HG02870 (cell line): ENCODE measurements around the gene SART1.
"Not testable (repeated sequence)": the region's sequence is repeated elsewhere in the genome, so short reads cannot be mapped to it uniquely, and the experiment has no call there.

Source experiments
- ATAC-seq: cut with Tn5 transposase; IDR thresholded peaks from one replicate; pipeline ENCODE4 v1.9.1; 2021; ENCODE audit warnings: mild to moderate bottlenecking, moderate library complexity; ENCODE audit not compliant: unreplicated experiment

Gene SART1

GRCh38 chr11:65988791-65989592 lies 27.5 kb downstream of the SART1 start:
- peak; percentile 85 for ATAC-seq

GRCh38 chr11:65992056-65992455 lies 30.5 kb downstream of the SART1 start:
- ATAC-seq: no peak

GRCh38 chr11:65997286-65997685 lies 35.8 kb downstream of the SART1 start:
- ATAC-seq: no peak

GRCh38 chr11:66001942-66002647 lies 40.6 kb downstream of the SART1 start, which contains the start of the genes BANF1 and EIF1AD:
Gene BANF1, plus strand, starts transcription at chr11:66002503. Its CDS starts 748 bp downstream, at chr11:66003251.
Gene EIF1AD, minus strand, starts transcription at chr11:66002157. Its CDS starts 1,768 bp downstream, at chr11:66000389.
- peak; percentile 79 for ATAC-seq

GRCh38 chr11:66002648-66003225 lies 41.2 kb downstream of the SART1 start:
- peak; percentile 37 for ATAC-seq

- ATAC-seq: no peak
These were observed 41.8 kb downstream of the SART1 start for GRCh38 chr11:66003291-66003690.

- ATAC-seq: no peak
These were observed 42.7 kb downstream of the SART1 start for GRCh38 chr11:66004186-66004585.

GRCh38 chr11:66006134-66006890 lies 44.8 kb downstream of the SART1 start:
- no peak for ATAC-seq

GRCh38 chr11:66006891-66007176 lies 45.3 kb downstream of the SART1 start:
- no peak for ATAC-seq

- no peak for ATAC-seq
These were observed 45.7 kb downstream of the SART1 start for GRCh38 chr11:66007201-66007634.

- no peak for ATAC-seq
These were observed 46.5 kb downstream of the SART1 start for GRCh38 chr11:66008095-66008467.

- no peak for ATAC-seq
These were observed 47.1 kb downstream of the SART1 start for GRCh38 chr11:66008468-66009101.

- ATAC-seq: not testable (repeated sequence)
These were observed 48.5 kb downstream of the SART1 start for GRCh38 chr11:66010036-66010435.

GRCh38 chr11:66011239-66011784 lies 49.8 kb downstream of the SART1 start:
- no peak for ATAC-seq

- no peak for ATAC-seq
These were observed 50.3 kb downstream of the SART1 start, which contains the start of gene CST6 for GRCh38 chr11:66011785-66012303. Gene CST6, plus strand, starts transcription at chr11:66012008. Its CDS starts 37 bp downstream, at chr11:66012045.

- no peak for ATAC-seq
These were observed 50.9 kb downstream of the SART1 start for GRCh38 chr11:66012371-66012945.

- no peak for ATAC-seq
These were observed 51.6 kb downstream of the SART1 start for GRCh38 chr11:66012946-66013761.

- no peak for ATAC-seq
These were observed 52.2 kb downstream of the SART1 start for GRCh38 chr11:66013762-66014100.
